Head of caudate nucleus (tissue), 42 donors: Measurements from ENCODE around the gene ABI3BP.

ENCODE experiments used
- DNase-seq, 42 donors: peaks; one replicate each; pipeline versions ENCODE4 v3.0.0 to v3.0.0-alpha.2; 2020 to 2021; ENCODE audit warnings: mixed read lengths in 7 of 42
- intact Hi-C: fragments of 100-400 bp; cut with DNase I; formaldehyde crosslinking; loops from one replicate; pipeline ENCODE4 v1.15.0; 2022

The ABI3BP gene

DNA sequence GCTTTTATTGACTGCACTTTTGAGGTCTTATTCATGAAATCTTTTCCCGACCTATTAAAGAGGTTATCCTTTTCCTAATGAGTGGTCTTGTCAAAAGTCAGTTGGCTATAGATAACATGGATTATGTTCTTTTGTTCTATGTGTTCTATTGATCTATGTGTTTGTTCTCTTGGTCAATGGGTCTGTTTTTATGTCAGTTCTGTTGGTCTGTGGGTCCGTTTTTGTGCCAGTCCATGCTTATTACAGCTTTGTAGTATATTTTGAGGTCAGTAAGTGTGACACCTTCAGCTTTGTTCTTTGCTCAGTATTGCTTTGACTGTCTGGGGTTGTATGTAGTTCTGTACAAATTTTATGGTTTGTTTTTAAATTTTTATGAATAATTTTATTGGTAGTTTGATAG is 276.2 kb downstream of the ABI3BP start:
- intact Hi-C loops = no loop called here
- DNase-seq = no peak

- DNase-seq = no peak
- intact Hi-C loops = no loop called here
Measured at GRCh38 chr3:100715176-100715575, 278.0 kb downstream of the ABI3BP start.

DNA sequence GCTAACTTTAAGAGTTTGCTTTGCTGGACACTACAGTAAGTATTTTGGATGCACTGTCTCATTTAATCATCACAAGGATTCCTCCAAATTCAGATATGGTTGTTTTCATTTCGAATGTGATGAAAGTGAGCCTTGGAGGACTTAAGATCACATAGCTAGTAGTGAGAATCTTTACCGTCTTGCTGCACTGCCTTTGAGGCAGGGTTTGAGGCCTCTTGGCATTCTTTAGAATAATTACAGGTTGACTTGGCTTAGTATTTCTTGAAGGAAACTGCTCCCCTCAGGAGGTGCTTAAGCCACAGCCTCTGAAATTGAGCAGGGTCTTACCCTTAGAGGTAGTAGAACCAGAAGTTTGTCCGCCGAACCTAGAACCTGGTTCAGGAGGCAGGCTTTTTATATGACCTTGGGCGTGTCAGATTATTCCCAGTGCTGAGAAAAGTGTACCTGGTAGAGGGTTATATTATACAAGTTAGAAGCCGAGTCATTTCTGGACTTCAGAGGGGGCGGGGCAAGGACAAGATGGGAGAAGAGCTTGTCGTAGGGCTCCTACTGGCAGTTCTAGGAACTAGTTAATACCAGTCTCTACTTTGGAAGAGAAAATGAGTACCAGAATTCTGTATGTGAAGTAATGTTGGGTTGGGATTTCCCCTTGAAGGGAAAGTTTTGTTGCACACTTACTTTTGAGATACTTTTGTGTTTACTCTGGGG is 282.8 kb downstream of the ABI3BP start:
- DNase-seq = no peak
- intact Hi-C loops = no loop called here

- intact Hi-C loops = loop anchor here (5.0 kb wide), 1 partner anchor 308 kb away; the partner anchor contains the start of genes LNP1 and TOMM70
Measured at GRCh38 chr3:100709842-100710260, 283.4 kb downstream of the ABI3BP start.

GRCh38 chr3:100708989-100709841 is 284.0 kb downstream of the ABI3BP start, which contains the start of gene TFG:
Gene TFG, plus strand, starts transcription at chr3:100709494. Its CDS starts 4,192 bp downstream, at chr3:100713686.
- DNase-seq = peak; percentile 87 to 98 (median 96)
- intact Hi-C loops = loop anchor here (5.0 kb wide), 1 partner anchor 307 kb away; the partner anchor contains the start of genes LNP1 and TOMM70

More at GRCh38 chr3:100709842-100710260, 283.4 kb downstream of the ABI3BP start:
- peak in 34 of 42 donors; percentile 4 to 55 (median 26) for DNase-seq

GRCh38 chr3:100708644-100708988 is 284.6 kb downstream of the ABI3BP start:
- intact Hi-C loops = loop anchor here (5.0 kb wide), 1 partner anchor 306 kb away; the partner anchor contains the start of genes LNP1 and TOMM70
- DNase-seq = no peak

- intact Hi-C loops = loop anchor here (5.0 kb wide), 1 partner anchor 304 kb away; the partner anchor contains the start of genes LNP1 and TOMM70
- DNase-seq = no peak
Measured at GRCh38 chr3:100706365-100706764, 286.9 kb downstream of the ABI3BP start.

GRCh38 chr3:100703865-100704264 is 289.4 kb downstream of the ABI3BP start:
- DNase-seq = no peak
- intact Hi-C loops = no loop called here

- intact Hi-C loops = no loop called here
- no peak for DNase-seq
Measured at GRCh38 chr3:100702980-100703345, 290.3 kb downstream of the ABI3BP start.

- intact Hi-C loops = no loop called here
- DNase-seq = no peak
Measured at GRCh38 chr3:100702082-100702979, 290.9 kb downstream of the ABI3BP start.

- intact Hi-C loops = no loop called here
Measured at GRCh38 chr3:100700708-100701107, 292.5 kb downstream of the ABI3BP start.

More at GRCh38 chr3:100700708-100701107, 292.5 kb downstream of the ABI3BP start:
- DNase-seq = no peak
